Measurements from ENCODE around the gene JAM3. TPM values are rescaled to one million over a fixed set of nuclear protein-coding genes. Genes with fewer than 3 reads are reported as not detected.
A peak's percentile ranks its signal among the peaks of the same experiment; 100 is the strongest.

Gene JAM3
- total RNA-seq, 1 experiment from 2014 or later = 9.0 TPM

DNA sequence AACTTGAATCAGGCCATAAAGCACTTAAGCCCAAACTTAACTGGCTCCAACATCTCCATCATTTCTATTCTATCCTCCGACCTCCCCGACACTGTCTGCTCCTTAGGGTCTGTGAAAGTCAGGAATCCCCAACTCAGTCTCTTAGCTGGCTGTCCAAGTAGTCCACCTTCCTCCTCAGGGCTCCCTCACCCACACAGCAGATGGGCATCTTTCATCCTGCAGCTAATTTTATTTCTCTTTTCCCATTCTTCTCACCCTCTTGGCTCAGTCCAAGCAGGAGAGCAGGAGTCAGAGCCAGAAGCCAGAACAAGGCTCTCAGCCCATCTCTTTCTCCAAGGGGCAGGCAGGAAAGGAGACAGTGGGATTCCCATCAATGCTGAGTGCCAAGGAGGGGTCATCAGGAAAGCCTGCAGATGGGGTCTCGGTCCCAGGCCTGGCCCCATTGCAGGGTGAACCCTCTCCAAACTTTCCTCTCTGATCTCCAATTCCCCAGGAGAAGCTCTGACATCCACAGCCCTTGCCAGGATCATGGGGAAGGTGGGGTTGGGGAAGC lies 40.4 kb upstream of the JAM3 start:
- H3K9me3 ChIP-seq (ENCODE audit: low read depth, low read length, poor library complexity, severe bottlenecking) = no peaks in the 10 kb centered on the region
- DNase-seq (ENCODE audit: low spot score) = no peak
- peaks cover 5% of the 10 kb centered on the region for H3K4me1 ChIP-seq (ENCODE audit: insufficient read depth, low read length, poor library complexity, severe bottlenecking)
- intact Hi-C loops (cut with micrococcal nuclease; ENCODE audit: unreplicated experiment) = no loop called here
- H3K4me3 ChIP-seq (ENCODE audit: low read depth, low read length, poor library complexity, severe bottlenecking) = no peak overlapping the region
- H3K36me3 ChIP-seq (ENCODE audit: insufficient read depth, low read length, poor library complexity, severe bottlenecking) = no peaks in the 10 kb centered on the region
- H3K27ac ChIP-seq (ENCODE audit: low read depth, low read length, poor library complexity, severe bottlenecking) = no peak overlapping the region
- no peaks in the 10 kb centered on the region for H3K27me3 ChIP-seq (replicated peaks; ENCODE audit: insufficient read depth, low read depth, low read length, poor library complexity)
- ChIA-PET CTCF (no interaction called here), POLR2A (ENCODE audit: low non-redundant PET) (no interaction called here)
- TF ChIP-seq EZH2 (IDR thresholded peaks at IDR 0.05; ENCODE audit: borderline replicate concordance, low read depth, low read length, poor library complexity, severe bottlenecking) = no peak
- TF ChIP-seq, protein P1, sequence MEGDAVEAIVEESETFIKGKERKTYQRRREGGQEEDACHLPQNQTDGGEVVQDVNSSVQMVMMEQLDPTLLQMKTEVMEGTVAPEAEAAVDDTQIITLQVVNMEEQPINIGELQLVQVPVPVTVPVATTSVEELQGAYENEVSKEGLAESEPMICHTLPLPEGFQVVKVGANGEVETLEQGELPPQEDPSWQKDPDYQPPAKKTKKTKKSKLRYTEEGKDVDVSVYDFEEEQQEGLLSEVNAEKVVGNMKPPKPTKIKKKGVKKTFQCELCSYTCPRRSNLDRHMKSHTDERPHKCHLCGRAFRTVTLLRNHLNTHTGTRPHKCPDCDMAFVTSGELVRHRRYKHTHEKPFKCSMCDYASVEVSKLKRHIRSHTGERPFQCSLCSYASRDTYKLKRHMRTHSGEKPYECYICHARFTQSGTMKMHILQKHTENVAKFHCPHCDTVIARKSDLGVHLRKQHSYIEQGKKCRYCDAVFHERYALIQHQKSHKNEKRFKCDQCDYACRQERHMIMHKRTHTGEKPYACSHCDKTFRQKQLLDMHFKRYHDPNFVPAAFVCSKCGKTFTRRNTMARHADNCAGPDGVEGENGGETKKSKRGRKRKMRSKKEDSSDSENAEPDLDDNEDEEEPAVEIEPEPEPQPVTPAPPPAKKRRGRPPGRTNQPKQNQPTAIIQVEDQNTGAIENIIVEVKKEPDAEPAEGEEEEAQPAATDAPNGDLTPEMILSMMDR (conservative IDR thresholded peaks at IDR 0.05; ENCODE audit: low read depth, low read length) = no peak
- BruUV-seq (replicated peaks) = no TSS peak

DNA sequence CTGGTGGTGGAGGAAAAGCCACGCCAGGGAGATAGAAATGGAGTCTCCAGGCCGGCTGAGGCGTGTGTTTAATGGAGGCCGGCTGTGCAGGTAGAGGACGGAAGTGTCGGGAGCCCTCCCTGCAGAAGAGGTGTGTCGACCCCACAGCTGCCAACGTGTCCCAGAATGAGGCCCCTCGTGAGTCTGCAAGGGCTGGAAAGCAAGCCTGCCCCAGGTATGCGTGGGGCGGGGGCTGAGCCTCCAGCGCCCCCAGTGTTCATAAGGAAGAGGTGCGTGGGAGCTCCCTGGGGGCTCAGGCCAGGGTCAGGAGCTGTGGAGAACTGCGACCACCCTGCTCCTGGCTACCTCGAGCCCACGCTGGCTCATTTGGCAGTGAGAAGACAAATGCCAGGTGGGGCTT lies 38.0 kb upstream of the JAM3 start:
- ChIA-PET CTCF (no interaction called here), POLR2A (ENCODE audit: low non-redundant PET) (no interaction called here)
- Histone ChIP-seq H3K9me3 (ENCODE audit: low read depth, low read length, poor library complexity, severe bottlenecking) (no peaks in the 10 kb centered on the region), H3K27ac (ENCODE audit: low read depth, low read length, poor library complexity, severe bottlenecking) (no peak overlapping the region), H3K27me3 (replicated peaks; ENCODE audit: insufficient read depth, low read depth, low read length, poor library complexity) (no peaks in the 10 kb centered on the region), H3K36me3 (ENCODE audit: insufficient read depth, low read length, poor library complexity, severe bottlenecking) (no peaks in the 10 kb centered on the region), H3K4me1 (ENCODE audit: insufficient read depth, low read length, poor library complexity, severe bottlenecking) (peaks cover 16% of the 10 kb centered on the region), H3K4me3 (ENCODE audit: low read depth, low read length, poor library complexity, severe bottlenecking) (no peak overlapping the region)
- no peak for TF ChIP-seq EZH2 (IDR thresholded peaks at IDR 0.05; ENCODE audit: borderline replicate concordance, low read depth, low read length, poor library complexity, severe bottlenecking)
- TF ChIP-seq, protein P1 (conservative IDR thresholded peaks at IDR 0.05; ENCODE audit: low read depth, low read length) = peak; percentile 31; the same call in 1 of the 2 replicates
- BruUV-seq (replicated peaks) = no TSS peak
- DNase-seq (ENCODE audit: low spot score) = no peak
- intact Hi-C loops (cut with micrococcal nuclease; ENCODE audit: unreplicated experiment) = no loop called here

DNA sequence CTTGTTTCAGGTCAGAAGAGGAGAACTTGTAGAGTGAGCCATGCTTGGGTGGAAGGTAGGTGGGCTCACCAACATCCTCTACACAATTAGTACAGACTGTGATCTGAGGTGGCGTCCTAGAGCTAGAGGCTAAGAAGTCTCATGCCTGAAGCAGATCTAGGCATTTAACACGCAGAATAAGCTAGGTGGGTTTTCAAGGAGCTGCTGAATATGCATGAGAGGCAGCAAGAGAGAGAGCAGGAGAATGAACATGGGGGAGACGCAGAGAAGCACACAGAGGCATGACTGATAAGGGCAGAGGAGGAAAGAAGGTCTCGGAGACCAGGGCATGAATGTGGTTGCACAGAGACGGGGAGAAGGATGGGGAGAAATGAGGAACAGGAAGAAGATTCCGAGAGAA lies 36.8 kb upstream of the JAM3 start:
- Histone ChIP-seq H3K4me1 (ENCODE audit: insufficient read depth, low read length, poor library complexity, severe bottlenecking) (peaks cover 16% of the 10 kb centered on the region), H3K4me3 (ENCODE audit: low read depth, low read length, poor library complexity, severe bottlenecking) (no peak overlapping the region), H3K27ac (ENCODE audit: low read depth, low read length, poor library complexity, severe bottlenecking) (no peak overlapping the region), H3K36me3 (ENCODE audit: insufficient read depth, low read length, poor library complexity, severe bottlenecking) (no peaks in the 10 kb centered on the region), H3K27me3 (replicated peaks; ENCODE audit: insufficient read depth, low read depth, low read length, poor library complexity) (no peaks in the 10 kb centered on the region), H3K9me3 (ENCODE audit: low read depth, low read length, poor library complexity, severe bottlenecking) (no peaks in the 10 kb centered on the region)
- ChIA-PET POLR2A (ENCODE audit: low non-redundant PET) (no interaction called here), CTCF (interaction anchor here (0.9 kb wide), 1 partner anchor 104 kb away, joined by 3 read pairs; no protein-coding TSS in a partner anchor)
- intact Hi-C loops (cut with micrococcal nuclease; ENCODE audit: unreplicated experiment) = no loop called here
- TF ChIP-seq, protein P1 (conservative IDR thresholded peaks at IDR 0.05; ENCODE audit: low read depth, low read length) = no peak
- no peak for TF ChIP-seq EZH2 (IDR thresholded peaks at IDR 0.05; ENCODE audit: borderline replicate concordance, low read depth, low read length, poor library complexity, severe bottlenecking)
- no TSS peak for BruUV-seq (replicated peaks)
- no peak for DNase-seq (ENCODE audit: low spot score)

Data from A673 (cell line).